Peyer's patch (tissue), 4 donors: ENCODE data around the gene B9D2.

Experiments used
- CTCF ChIP-seq, 6 experiments: fragments of 450-650 bp in 4 of 6; fragments of 200-600 bp in 2 of 6; sonication (generic) in 1 of 6; IDR thresholded peaks; one replicate each; pipeline ENCODE4 v1.5.1; 2017 to 2019; ENCODE audit warnings: antibody characterized with exemption in 6 of 6, mild to moderate bottlenecking in 3 of 6, moderate library complexity in 1 of 6
- POLR2A ChIP-seq, 2 donors: fragments of 450-650 bp; IDR thresholded peaks; one replicate each; pipeline ENCODE4 v1.5.1; 2017; ENCODE audit warnings: antibody characterized with exemption in 2 of 2, mild to moderate bottlenecking in 2 of 2, moderate library complexity in 2 of 2

DNA sequence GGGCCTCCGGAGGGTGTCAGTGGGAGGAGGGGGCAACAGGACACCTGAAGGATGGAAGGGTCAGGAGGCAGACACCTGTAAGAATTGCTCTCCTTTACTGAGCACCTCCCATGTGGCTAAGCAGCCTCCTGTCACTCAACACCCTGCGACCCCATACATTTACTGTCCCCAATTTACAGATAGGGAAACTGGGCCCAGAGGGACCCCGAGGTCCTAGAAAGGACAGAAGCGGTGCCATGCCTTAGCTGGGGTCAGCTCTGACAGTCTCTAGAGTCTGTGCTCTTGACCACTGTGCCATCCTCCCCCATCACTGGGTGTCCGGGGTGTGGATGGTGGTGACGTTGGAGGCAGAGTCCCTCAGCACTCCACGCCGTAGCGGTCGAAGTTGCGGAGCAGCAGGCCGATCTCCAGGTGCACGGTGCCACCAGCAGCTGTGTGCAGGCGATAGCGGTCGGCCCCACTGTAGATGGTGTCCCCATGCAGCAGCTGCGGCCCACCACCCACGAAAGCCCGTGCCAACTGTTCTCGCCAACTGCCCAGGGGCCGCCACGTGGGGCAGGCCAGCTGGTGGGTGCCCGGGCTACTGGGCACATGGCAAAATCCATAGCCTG is 9.5 kb downstream of the B9D2 start:
- TF ChIP-seq CTCF (IDR thresholded peaks at IDR 0.05) = no peak
- no peak for TF ChIP-seq POLR2A (IDR thresholded peaks at IDR 0.05)
